Natural killer cell (primary cell): ENCODE measurements around the gene RAD21L1. TPM values are rescaled to one million over a fixed set of nuclear protein-coding genes. Genes with fewer than 3 reads are reported as not detected.

ENCODE experiments used
- ATAC-seq, 3 donors: fragments of 150-1000 bp in 2 of 3; fragments of 200-7000 bp in 1 of 3; cut with Tn5 transposase; 1 replicate in 1 of 3; 2 replicates in 2 of 3; pipeline ENCODE4 v1.10.0; 2021; ENCODE audit warnings: mild to moderate bottlenecking in 2 of 3, moderate library complexity in 2 of 3
- DNase-seq, 2 donors: peaks; one replicate each; pipeline versions ENCODE4 v3.0.0 to v3.0.0-alpha.2; 2013 to 2021; ENCODE audit warnings: mixed read lengths in 1 of 2
- H3K27ac ChIP-seq: one replicate; pipeline ENCODE4 v1.5.1; 2013; ENCODE audit warnings: mild to moderate bottlenecking, low read length
- H3K27me3 ChIP-seq: one replicate; pipeline ENCODE4 v1.6.1; 2013; ENCODE audit warnings: low read length; ENCODE audit not compliant: control insufficient read depth, insufficient read depth
- H3K36me3 ChIP-seq: one replicate; pipeline ENCODE4 v1.6.1; 2013; ENCODE audit warnings: low read length; ENCODE audit not compliant: control insufficient read depth, insufficient read depth
- H3K4me1 ChIP-seq: one replicate; pipeline ENCODE4 v1.6.1; 2013; ENCODE audit warnings: low read length; ENCODE audit not compliant: control insufficient read depth, insufficient read depth
- H3K4me3 ChIP-seq: one replicate; pipeline ENCODE4 v1.5.1; 2013; ENCODE audit warnings: low read length
- H3K9me3 ChIP-seq: one replicate; pipeline ENCODE4 v1.6.1; 2013; ENCODE audit warnings: low read length; ENCODE audit not compliant: control insufficient read depth, insufficient read depth
- H3K27ac Mint-ChIP-seq, 2 donors: one replicate each; pipeline ENCODE4 v1.8.0; 2022; ENCODE audit warnings: mild to moderate bottlenecking in 2 of 2, mixed read lengths in 2 of 2, moderate library complexity in 1 of 2
- H3K27me3 Mint-ChIP-seq, 2 donors: one replicate each; pipeline ENCODE4 v1.8.0; 2022; ENCODE audit warnings: low read depth in 2 of 2, mixed read lengths in 2 of 2
- H3K36me3 Mint-ChIP-seq: one replicate; pipeline ENCODE4 v1.8.0; 2022; ENCODE audit warnings: mixed read lengths
- H3K4me1 Mint-ChIP-seq, 2 donors: one replicate each; pipeline ENCODE4 v1.8.0; 2022; ENCODE audit warnings: mixed read lengths in 2 of 2
- H3K4me3 Mint-ChIP-seq: one replicate; pipeline ENCODE4 v1.8.0; 2022; ENCODE audit warnings: mild to moderate bottlenecking, moderate library complexity, mixed read lengths
- H3K9me3 Mint-ChIP-seq, 2 donors: one replicate each; pipeline ENCODE4 v1.8.0; 2022; ENCODE audit warnings: mixed read lengths in 2 of 2
- CTCF ChIP-seq: fragments of 200-600 bp; IDR thresholded peaks from one replicate; pipeline ENCODE4 v1.8.0; 2022; ENCODE audit warnings: antibody characterized with exemption
- WGBS: methylation state at CpG from one replicate; pipeline ENCODE4 v1.1.7; 2013; ENCODE audit warnings: missing lambda C conversion rate; ENCODE audit not compliant: insufficient coverage; 5-methylcytosine and 5-hydroxymethylcytosine counted together
- intact Hi-C: fragments of 100-400 bp; cut with micrococcal nuclease; formaldehyde crosslinking; loops from one replicate; pipeline ENCODE4 v1.14.2; 2022
- total RNA-seq, 4 donors: library from RNA; stranded (reverse); fragments of 120-200 nt in 1 of 4; gene quantifications; one replicate each; pipeline versions ENCODE4 v1.2.3 to v1.2.4, GENCODE V29; 2013 to 2022

Gene RAD21L1
- total RNA-seq, 3 donors from 2014 or later (not counting 1 experiment from before 2014, with no cell fraction given), result not detected

- no peaks in the 10 kb centered on the region for H3K4me1 ChIP-seq
- intact Hi-C loops, result no loop called here
- no peak for ATAC-seq
- H3K4me3 ChIP-seq, result no peak overlapping the region
- WGBS, result 45% methylated on average over 13 of the region's 13 CpGs
- H3K27ac Mint-ChIP-seq, result no peak overlapping the region
- peaks cover 0 to 13% of the 10 kb centered on the region in 2 donors for H3K4me1 Mint-ChIP-seq
- peak overlapping the region; percentile 66 for H3K4me3 Mint-ChIP-seq
- H3K36me3 ChIP-seq, result no peaks in the 10 kb centered on the region
- DNase-seq, result no peak
- H3K27ac ChIP-seq, result no peak overlapping the region
- no peaks in the 10 kb centered on the region for H3K9me3 ChIP-seq
- no peaks in the 10 kb centered on the region for H3K9me3 Mint-ChIP-seq
- no peaks in the 10 kb centered on the region for H3K27me3 ChIP-seq
- H3K36me3 Mint-ChIP-seq, result no peaks in the 10 kb centered on the region
- TF ChIP-seq CTCF, result no peak
- peaks cover 18 to 21% of the 10 kb centered on the region in 2 donors for H3K27me3 Mint-ChIP-seq
These were observed 41.6 kb upstream of the RAD21L1 start for GRCh38 chr20:1184260-1184637.

DNA sequence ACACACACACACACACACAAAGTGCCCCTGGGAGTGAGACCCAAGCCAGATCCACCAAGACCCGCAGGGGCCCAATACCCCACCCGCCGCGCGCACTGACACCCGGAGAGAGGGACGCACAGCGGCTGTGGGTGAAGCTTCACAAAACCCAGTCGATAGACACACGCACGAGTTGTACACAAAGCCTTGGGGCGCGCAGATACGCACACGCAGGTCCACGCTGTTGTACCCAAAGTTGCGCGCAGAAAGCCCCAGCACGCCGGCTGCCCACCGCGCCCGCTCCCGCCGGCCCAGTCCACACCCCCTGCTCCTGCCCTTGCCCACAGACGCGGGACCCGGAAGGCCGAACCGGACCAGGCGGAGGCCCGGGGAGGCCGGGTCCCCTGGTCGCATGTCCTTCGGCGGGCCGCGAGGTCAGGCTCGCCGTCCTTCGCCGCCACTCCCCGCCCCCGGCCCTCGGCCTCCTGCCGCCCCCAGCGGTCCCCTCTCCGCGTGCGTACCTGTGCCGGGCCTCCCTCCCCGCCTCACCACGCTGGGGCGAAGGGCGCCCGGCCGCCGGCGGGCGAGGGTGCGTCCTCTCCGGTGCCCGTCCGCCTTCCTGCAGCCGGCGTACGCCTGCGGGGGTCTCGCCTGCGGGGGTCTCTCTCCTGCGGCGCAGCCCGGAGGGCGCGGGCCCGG, 41.1 kb upstream of the RAD21L1 start, which contains the start of gene TMEM74B:
TMEM74B (minus strand) TSS at position 344 of the 678 bp plus-strand sequence. CDS start 1,180 bp downstream, outside the sequence.
- H3K27ac Mint-ChIP-seq, result no peak within 1 kb of the TSS
- intact Hi-C loops, result no loop called here
- H3K4me3 ChIP-seq, result no peak within 1 kb of the TSS

DNA sequence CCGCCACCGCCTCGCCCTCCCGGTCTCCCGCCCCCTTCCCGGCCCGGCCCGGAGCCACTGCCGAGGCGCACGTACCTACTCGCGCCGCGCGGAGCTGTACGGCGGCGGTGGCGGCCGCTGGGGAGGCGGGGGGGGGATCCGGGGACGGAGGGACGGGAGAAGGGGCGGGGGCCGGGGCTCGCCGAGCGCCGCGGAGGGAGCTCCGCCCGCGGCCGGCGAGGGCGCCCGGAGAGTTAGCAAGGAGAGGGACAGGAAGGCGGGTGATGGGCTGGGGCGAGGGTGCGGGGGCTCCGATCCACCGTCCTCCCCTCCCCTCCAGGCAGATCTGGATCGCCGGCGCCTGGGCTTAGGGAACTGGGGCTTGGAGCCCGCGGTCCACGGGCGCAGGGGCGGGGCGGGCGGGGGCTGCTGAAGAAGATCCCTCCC, 40.5 kb upstream of the RAD21L1 start:
- H3K9me3 ChIP-seq, result no peaks in the 10 kb centered on the region
- Mint-ChIP-seq H3K27me3 (peaks cover 21 to 27% of the 10 kb centered on the region in 2 donors), H3K9me3 (no peaks in the 10 kb centered on the region), H3K4me3 (no peak overlapping the region), H3K36me3 (no peaks in the 10 kb centered on the region), H3K27ac (no peak overlapping the region), H3K4me1 (peaks cover 0 to 13% of the 10 kb centered on the region in 2 donors)
- no peaks in the 10 kb centered on the region for H3K4me1 ChIP-seq
- no peaks in the 10 kb centered on the region for H3K27me3 ChIP-seq
- WGBS, result 1% methylated on average over 50 of the region's 54 CpGs
- TF ChIP-seq CTCF, result no peak
- H3K27ac ChIP-seq, result no peak overlapping the region
- ATAC-seq (peak in 2 of 3 donors; percentile 32 to 38), DNase-seq (peak in 1 of 2 donors; percentile 4)
- intact Hi-C loops, result no loop called here
- H3K36me3 ChIP-seq, result no peaks in the 10 kb centered on the region
- H3K4me3 ChIP-seq, result no peak overlapping the region

More for the DNA sequence above, 41.1 kb upstream of the RAD21L1 start, which contains the start of gene TMEM74B:
- Histone ChIP-seq H3K4me1 (no peaks in the 10 kb centered on the region), H3K27ac (no peak within 1 kb of the TSS), H3K27me3 (no peaks in the 10 kb centered on the region), H3K9me3 (no peaks in the 10 kb centered on the region), H3K36me3 (no peaks in the 10 kb centered on the region)
- ATAC-seq, result peak in 1 of 3 donors; percentile 13
- Mint-ChIP-seq H3K27me3 (peaks cover 21% of the 10 kb centered on the region in 2 donors), H3K9me3 (no peaks in the 10 kb centered on the region), H3K36me3 (no peaks in the 10 kb centered on the region), H3K4me3 (peak within 1 kb of the TSS; percentile 70), H3K4me1 (peaks cover 0 to 13% of the 10 kb centered on the region in 2 donors)
- 3% methylated on average over 76 of the region's 76 CpGs for WGBS
- TF ChIP-seq CTCF, result no peak
- DNase-seq, result peak in 1 of 2 donors; percentile 7
